GM12892 (cell line): ENCODE measurements around the gene RCVRN.

ENCODE experiments used
- POLR2A ChIP-seq: IDR thresholded peaks from 2 replicates; pipeline ENCODE4 v1.6.1; 2011; ENCODE audit warnings: low read depth, low read length, control low read depth
- POLR2AphosphoS5 ChIP-seq: IDR thresholded peaks from 2 replicates; pipeline ENCODE4 v1.6.1; 2011; ENCODE audit warnings: low read depth, low read length, control low read depth

DNA sequence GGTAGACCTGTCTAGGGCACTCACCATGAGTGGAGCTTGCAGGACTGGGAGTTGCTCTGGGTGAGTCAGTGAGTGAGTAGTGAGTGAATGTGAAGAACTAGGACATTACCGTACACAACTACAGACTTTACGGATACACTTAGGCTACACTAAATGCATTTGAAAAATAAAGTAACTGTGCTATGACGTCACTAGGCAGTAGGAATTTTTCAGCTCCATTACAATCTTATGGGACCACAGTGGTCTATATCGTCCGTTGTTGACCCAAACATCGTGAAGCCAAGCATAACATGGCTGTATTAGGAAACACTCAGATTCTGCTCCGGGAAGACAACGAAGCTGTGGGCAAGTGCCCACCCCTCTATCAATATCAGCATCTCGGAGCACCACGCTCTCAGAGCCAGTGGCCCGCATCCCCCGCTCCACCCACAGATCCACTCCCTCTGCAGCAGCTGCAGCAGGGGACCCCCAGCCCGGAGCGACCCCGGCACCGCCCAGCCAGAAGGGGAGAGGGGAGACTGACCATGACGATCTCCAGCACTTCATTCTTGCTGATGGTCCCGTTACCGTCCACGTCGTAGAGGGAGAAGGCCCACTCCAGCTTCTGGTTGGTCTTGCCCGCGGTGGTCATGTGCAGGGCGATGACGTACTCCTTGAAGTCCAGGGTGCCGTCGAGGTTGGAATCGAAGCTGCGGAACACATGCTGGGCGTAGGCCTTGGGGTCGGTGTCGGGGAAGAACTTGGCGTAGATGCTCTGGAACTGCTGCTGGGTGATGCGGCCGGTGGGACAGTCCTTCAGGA is 594 bp downstream of the RCVRN start:
- no peak for TF ChIP-seq POLR2A
- no peak for TF ChIP-seq POLR2AphosphoS5
